GM21360 (cell line): ENCODE results near the gene SRP54.
"Not testable (repeated sequence)": the region's sequence is repeated elsewhere in the genome, so short reads cannot be mapped to it uniquely, and the experiment has no call there.

Source experiments
- ATAC-seq: cut with Tn5 transposase; IDR thresholded peaks from one replicate; pipeline ENCODE4 v1.9.1; 2021; ENCODE audit warnings: mild to moderate bottlenecking, moderate library complexity; ENCODE audit not compliant: unreplicated experiment

The SRP54 gene

DNA sequence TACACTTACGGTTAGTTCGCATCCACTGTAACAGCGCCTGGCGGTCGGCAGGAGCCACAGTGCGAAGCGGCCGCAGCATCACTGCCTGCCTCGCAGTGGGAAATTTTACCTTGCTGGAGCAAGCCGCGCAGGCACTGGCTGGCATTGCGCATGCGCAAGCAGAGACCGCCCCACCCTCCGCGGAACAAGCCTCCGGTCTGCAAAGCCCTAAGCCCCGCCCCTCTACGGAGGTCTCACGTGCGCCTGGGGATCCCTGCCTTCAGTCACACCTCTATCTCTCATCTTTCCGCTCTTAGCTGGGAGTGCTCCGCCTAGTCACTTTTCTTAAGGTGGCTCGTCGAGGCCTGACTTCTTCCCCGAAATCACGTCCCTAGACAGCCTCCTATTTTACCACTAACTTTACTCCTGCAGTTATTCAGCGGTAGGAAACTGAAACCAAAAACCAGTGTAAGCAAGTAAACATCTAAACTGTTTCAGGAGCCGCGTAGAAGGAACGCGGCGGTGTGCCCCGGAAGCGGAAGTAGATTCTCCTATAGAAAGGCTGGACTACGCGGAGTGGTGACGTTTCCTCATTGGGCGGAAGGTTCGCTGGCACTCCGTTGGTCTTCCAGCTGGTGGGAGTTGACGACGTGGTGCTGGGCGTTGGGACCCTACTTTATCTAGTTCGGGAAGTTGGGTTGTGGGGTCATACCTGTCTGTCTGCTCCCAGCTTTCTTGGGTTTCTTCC is at the start of gene SRP54:
Gene SRP54 (plus strand): TSS at position 572 of the 727 bp plus-strand sequence. CDS start 13,718 bp downstream, outside the sequence.
- ATAC-seq, result peak; percentile 76

DNA sequence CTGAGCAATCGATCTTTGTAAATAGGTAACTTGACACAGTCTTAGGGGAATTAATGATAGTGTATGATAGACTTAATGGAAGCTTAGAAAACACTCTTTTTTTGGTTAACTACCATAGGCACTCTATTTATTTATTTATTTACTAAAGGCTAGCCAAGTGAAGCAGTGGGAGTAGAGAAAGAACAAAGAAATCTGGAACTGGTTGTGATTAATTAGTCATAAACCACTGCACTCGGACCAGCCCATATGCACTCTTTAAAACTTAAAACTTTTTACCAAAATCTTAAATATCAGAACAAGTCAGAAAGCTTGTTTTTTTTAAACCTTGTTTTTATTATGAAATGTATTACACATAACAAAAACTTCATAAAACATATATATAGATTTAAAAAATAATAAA is 49.5 kb upstream of the SRP54 start:
- no peak for ATAC-seq

DNA sequence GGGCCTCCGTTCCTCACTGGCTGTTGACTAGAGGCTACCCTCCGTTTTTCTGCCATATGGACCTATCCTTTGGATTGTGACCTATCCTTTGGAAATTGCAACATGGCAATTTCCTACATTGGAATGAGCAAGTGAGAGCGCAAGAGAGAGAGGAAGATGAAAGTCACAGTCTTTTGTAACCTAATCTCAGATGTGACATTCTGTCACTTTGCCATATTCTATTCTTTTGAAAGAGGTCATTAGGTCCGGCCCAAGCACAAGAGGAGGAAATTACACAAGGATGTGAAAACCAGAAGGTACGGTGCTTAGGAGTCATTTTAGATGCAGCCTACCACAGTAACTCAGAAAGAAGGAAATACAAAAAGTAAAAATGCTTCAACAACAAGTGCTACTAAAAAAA is 47.3 kb upstream of the SRP54 start:
- ATAC-seq, result no peak

DNA sequence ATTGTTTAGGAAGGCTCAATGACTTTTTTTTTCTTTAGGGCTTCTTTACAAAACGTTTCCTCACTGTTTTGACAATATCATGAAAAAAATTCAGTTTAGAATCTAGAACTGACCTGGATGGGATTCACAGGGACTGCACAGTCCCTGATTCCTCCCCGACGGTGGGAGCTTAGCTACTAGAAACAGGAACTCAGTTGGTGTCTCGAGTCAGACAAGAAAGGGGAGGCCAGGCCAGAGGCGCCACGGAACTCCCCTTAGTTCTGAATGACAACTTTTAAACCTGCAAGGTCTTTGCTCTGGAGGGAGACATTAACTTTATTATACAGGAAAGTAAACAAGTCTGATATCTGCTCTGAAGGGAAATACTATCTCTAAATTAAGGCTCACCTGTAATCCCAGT is 45.4 kb upstream of the SRP54 start:
- no peak for ATAC-seq

DNA sequence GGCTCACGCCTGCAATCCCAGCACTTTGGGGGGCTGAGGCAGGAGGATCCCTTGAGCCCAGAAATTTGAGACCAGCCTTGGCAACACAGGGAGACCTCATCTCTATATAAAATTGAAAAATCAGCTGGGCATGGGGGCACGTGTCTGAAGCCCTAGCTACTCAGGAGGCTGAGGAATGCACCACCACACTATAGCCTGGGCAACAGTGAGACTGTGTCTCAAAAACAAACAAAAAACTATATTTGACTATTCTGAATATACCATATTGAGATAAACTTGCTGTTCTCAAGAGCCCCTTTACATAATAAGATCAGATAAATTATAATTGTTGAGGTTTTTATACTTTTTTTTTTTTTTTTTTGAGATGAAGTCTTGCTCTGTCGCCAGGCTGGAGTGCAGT is 44.9 kb upstream of the SRP54 start:
- ATAC-seq, result no peak

DNA sequence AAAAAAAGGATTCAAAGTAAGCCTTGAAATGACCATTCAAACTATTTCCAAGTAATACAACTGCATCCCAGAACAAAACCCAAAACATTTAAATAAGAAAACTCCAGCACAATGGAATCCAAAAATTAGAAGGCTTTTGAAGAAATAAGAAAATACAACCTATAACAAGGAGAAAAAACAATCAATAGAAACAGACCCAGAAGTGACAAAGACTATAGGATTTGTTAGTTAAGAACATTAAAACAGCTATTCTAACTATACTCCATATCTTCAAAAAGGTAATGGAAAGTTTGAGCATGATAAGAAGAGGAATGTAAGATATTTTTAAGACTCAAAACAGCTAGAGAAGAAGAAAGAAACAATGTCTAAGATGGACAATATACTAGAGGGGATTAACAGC is 39.3 kb upstream of the SRP54 start:
- no peak for ATAC-seq

DNA sequence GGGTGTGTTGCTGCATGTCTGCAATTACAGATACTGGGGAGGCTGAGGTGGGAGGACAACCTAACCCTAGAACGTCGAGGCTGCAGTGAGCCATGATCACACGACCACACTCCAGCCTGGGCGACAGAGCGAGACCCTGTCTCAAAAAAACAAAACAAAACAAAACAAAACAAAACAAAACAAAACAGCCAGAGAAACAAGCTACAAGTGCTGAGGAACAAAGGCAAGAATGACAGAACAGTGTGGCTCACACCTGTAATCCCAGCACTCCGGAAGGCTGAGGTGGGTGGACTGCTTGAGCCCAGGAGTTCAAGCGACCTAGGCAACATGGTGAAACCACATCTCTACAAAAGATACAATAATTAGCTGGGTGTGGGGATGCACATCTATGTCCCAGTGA is 38.0 kb upstream of the SRP54 start:
- ATAC-seq, result no peak

DNA sequence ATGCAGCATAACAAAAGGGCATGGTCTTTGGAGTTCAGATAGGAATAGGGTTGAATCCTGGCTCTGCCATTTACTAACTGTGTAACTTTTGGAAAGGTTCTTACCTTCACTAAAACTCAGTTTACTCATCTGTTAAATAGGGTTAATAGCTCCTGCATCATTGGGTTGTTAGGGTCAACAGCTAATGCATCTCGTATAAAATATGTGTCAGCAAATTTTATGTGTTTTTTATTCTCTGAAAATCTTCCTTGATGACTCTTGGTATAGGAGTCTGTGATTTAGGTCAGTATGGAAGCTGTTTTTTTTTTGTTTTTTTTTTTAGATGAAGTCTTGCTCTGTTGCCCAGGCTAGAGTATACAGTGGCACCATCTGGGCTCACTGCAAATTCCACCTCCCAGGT is 36.1 kb upstream of the SRP54 start:
- ATAC-seq, result no peak

DNA sequence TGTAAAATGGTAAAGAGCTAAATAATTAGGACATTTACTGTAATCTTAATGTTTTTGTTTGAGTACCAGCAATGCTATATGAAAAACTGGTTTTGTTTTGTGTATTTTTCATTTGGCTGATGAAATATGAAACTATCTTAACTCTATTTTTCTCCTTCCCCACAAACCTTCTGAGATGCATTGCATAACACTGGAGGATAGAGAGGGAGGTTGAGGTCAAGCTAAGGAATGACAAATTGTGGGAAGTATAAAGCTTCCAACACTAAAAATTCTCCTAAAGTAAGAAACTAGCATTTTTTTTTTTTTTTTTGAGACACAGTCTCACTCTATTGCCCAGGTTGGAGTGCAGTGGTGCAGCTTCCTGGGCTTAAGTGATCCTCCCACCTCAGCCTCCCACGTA is 31.5 kb upstream of the SRP54 start:
- ATAC-seq, result no peak

DNA sequence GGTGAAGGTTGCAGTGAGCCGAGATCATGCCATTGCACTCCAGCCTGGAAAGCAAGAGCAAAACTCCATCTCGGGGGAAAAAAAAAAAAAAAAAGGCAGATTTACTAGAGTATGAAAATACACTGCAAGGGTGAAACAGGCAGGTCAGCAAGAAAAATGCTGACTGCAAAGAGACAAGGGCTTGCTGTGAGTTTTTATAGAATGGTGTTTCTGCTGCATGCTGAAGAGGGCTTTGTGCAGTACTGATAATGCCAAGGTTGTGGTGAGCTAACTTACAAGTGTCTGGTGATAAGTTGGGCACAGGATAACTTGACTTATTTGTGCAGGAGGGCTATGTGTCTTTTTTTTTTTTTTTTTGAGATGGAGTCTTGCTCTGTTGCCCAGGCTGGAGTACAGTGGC is 25.9 kb upstream of the SRP54 start:
- ATAC-seq, result no peak

DNA sequence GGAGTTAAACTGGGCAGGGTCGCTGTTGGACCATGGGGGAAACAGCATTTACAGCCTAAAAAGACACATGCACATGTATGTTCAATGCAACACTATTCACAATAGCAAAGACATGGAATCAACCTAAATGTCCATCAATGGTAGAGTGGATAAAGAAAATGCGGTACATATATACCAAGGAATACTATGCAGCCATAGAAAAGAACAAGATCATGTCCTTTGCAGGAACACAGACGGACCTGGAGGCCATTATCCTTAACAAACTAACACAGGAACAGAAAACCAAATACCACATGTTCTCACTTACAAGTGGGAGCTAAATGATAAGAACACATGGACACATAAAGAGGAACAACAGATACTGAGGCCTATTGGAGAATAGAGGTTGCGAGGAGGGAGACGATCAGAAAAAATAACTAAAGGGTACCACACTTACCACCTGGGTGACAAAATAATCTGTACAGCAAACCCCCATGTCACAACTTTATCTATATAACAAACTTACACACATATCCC is 25.0 kb upstream of the SRP54 start:
- no peak for ATAC-seq

DNA sequence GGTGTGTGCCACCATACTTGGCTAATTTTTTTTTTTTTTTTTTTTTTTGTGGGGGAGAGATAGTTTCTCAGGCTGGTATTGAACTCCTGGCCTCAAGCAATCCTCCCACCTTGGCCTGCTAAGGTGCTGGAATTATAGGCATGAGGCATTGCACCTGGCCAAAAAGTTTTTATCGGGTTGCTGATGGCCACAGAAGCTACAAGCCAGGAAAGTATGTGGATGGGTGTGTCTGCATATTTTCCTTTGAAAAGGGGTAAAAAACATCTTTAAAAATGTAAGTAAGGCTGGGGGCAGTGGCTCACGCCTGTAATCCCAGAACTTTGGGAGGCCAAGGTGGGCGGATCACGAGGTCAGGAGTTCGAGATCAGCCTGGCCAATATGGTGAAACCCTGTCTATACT is 20.7 kb upstream of the SRP54 start:
- ATAC-seq, result not testable (repeated sequence)

DNA sequence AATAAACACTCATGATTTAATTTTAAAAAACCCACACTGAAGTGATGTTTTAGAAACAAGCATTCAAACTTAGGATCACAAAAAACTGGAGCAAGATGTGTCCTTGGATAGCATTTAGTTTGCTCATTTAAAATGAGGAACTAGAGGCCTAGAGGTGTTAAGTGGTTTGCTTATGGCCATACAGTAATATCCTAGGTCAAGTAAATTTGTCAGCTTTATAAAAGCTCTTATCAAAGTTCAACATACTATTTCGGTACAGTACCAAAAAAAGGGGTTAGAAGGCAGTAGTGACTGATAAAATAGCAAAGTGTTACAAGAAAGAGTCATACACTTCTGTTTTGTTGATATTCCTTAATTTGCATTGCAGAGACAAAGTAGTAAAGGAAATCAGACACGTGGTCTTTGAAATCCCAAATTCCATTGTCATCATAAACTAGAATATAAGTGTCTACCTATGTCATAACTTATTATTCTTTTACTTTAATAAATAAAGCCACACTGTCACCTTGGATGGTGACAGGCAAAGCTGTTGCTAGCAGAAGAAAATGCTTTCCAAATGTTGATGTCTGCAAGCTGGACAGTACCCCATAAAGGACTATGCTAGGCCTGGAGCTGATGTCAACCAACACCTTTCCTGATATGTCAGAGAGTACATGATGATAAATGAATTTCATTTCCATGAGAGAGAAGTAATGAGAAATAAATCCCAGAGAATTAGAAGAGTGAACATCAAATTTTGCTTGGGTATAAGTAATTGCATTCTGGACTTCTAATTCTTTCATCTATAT is 17.6 kb upstream of the SRP54 start:
- ATAC-seq, result no peak

DNA sequence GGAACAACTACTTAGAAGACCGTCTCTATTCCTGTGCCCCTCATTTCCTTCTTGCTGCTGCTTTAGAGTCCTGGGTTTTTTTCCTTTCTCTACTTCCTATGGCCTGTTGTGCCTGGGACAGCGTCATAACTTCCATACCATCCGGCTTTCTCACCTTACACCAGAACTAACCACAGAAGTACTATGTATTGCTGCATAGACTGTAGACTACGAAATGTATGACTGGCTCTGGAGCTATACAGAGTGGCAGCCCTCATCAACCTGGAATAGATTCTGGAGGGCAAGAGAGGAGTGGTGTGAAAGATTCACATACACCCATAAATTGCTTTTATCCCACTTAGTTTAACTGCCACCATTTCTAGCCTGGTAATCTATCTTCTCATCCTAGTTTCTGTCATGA is 16.9 kb upstream of the SRP54 start:
- no peak for ATAC-seq

DNA sequence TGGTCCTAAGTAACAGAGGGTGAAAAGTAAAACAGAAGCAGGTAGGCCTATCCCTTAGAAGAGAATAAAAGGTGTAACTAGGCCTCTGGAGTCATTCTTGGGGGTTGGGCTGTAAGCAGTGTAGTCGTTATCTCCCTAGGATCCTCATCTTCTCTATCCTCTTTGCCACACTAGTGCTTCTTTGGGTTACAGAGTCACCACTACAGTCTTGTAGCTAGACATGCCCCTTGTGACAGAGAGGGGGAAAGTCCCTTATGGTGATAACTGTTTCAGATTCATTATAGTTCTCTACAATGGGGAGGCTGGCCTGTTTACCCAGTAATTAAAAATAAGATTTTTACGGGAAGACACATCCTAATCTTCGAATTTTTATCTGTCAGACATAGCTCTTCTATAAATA is 16.4 kb upstream of the SRP54 start:
- no peak for ATAC-seq

DNA sequence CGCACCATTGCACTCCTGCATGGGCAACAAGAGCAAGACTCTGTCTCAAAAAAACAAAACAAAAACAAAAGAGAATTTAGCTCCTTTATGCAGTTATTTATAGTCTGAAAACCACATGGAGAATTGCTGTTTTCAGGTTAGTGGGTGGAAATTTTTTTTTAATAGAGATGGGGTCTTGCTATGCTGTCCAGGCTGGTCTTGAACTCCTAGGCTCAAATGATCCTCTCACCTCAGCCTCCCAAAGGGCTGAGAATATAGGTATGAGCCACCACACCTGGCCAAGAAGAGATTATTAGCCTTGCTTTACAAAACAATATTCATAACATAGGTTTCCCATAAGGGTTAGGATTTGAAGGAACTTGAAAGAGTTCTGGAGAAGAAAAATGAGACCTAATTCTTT is 12.1 kb upstream of the SRP54 start:
- ATAC-seq, result no peak

DNA sequence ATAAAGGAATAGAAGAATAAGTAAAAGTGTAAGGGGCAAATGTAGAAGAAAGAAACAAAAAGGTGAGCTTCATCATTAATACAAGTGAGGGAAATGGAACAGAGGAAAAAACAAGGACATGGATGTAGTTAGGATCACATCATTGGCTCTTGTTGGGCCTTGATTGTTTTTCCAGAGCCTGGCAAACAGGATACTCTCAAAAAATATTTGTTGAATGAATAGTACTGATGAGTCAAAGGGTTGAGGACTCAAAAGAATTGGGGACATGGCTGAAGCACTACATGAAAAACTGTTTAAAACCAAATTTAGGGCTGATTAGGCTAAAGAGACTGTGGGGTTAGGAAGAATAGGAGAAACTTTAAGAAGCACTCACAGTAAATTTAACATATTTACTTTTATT is 11.4 kb upstream of the SRP54 start:
- ATAC-seq, result no peak

DNA sequence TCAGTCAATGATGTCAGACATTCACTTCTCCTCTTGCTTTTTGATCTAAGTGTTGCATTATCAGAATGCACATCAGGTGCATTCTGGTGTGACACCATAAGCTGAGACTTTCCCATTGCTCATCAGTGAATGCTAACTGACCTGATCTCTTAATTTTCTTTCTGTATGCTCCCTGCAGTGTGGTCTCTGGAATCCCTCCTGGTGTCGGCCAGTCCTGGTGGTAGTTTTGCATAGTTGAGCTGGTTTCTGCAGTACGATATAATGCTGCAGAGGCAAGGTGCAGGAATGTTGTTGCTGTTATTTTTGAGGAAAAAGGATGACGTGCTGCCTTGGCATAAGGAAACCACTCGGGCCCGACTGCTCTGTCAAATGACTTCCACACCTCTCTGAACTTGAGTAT is 11.0 kb upstream of the SRP54 start:
- ATAC-seq, result no peak

DNA sequence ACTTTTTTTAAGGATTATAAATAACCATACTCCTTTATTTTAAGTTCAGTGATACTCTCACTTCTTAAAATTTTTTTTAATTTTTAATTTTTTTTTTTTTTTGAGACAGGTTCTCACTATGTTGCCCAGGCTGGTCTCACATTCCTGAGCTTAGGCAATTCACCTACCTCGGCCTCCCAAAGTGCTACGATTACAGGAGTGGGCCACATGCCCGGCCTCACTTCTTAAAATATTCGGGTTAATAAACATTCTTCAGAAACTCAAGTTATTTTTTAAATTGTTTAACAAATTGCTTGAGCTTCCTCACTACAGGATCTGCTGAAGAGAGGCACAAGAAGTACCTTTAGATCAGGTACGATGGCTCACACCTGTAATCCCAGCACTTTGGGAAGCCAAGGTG is 4.3 kb upstream of the SRP54 start:
- no peak for ATAC-seq

DNA sequence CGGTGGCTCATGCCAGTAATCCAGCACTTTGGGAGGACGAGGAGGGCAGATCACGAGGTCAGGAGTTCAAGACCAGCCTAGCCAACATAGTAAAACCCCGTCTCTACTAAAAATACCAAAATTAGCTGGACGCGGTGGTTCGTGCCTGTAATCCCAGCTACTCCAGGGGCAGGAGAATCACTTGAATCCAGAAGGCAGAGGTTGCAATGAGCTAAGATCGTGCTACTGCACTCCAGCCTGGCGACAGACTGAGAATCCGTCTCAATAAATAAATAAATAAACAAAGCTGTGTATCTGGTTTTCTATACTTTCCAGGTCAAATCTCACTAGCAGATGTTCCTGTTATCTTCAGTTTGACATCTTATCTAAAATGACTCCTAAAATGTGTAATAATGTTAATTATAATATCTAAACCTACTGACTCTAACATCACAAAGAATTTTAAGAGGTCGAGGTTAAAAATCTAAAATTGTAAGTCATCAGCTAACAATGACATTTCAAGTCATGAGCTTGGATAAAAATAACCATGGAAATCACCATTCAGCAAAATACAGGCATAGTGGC is 2.4 kb upstream of the SRP54 start:
- no peak for ATAC-seq

DNA sequence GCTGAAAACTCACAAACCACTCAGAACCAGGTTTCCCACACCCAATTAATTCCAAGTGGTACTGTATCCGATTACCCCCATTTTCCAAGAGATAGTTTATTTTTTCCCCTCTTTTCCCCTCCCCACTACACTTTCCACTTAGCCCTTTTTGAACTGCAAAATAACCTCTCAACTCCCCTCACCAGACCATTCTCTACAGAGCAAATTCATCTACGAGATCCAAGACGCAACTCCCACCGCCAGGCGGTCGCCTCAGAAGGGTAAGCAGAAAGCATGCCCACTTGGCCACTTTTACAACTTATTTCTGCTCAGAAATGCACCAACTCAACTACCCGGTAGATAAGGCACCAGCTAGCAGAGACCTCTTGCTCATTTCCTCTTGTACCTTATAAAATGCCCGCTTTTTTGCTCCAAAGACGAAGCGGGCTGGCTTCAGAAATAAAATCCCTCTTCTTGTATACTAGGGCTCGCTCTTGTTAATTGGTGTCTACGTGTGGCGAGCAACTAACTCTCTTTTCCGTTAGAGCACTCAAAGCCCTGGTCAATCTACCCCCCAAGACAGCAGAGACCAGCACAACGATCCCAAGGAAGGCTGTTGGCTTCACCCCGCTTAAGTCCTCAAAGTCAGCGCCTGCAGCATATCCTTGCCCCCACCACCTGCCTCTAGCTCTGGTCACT is 910 bp upstream of the SRP54 start:
- ATAC-seq, result peak; percentile 13
